Panc1 (cell line): Measurements from ENCODE around the gene ZBTB7C.

ENCODE experiments used
- POLR2AphosphoS5 ChIP-seq: IDR thresholded peaks from 2 replicates; pipeline ENCODE4 v1.6.1; 2012; ENCODE audit warnings: mild to moderate bottlenecking, low read depth, low read length, moderate library complexity
- SIN3A ChIP-seq: IDR thresholded peaks from 2 replicates; pipeline ENCODE4 v1.6.1; 2012; ENCODE audit warnings: low read depth, mild to moderate bottlenecking, low read length, moderate library complexity, borderline replicate concordance; ENCODE audit not compliant: insufficient read depth
- TF ChIP-seq, protein P1 (sequence below): fragments of 450-650 bp; IDR thresholded peaks from 2 replicates; pipeline ENCODE4 v1.5.1; 2017; ENCODE audit warnings: mild to moderate bottlenecking
- TF ChIP-seq, protein P2 (sequence below), 2 experiments: IDR thresholded peaks; 2 replicates each; pipeline ENCODE4 v1.6.1; 2011 to 2012; ENCODE audit warnings: low read depth in 2 of 2, control low read depth in 1 of 2, low read length in 1 of 2, mild to moderate bottlenecking in 1 of 2, moderate library complexity in 1 of 2; ENCODE audit not compliant: insufficient read depth in 1 of 2

DNA sequence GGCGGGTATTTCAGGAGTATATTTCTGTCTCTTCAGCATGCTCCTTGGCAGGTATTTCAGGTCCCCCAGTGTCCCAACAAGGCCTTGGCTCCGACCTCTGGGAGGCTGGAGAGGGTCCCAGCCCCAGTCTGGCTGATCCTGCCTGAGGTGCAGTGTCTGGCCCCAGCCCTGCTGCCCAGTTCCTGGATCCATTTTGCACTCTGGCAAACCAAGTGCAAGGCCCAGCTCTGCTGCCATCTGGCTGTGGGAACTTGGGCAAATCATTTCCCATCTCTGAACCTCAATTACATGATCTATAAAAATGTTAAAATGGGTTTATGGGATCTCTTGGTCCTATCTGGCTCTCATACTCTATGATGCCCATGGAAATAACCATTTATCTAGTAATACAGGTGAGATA lies 63.6 kb downstream of the ZBTB7C start:
- TF ChIP-seq, protein P1, sequence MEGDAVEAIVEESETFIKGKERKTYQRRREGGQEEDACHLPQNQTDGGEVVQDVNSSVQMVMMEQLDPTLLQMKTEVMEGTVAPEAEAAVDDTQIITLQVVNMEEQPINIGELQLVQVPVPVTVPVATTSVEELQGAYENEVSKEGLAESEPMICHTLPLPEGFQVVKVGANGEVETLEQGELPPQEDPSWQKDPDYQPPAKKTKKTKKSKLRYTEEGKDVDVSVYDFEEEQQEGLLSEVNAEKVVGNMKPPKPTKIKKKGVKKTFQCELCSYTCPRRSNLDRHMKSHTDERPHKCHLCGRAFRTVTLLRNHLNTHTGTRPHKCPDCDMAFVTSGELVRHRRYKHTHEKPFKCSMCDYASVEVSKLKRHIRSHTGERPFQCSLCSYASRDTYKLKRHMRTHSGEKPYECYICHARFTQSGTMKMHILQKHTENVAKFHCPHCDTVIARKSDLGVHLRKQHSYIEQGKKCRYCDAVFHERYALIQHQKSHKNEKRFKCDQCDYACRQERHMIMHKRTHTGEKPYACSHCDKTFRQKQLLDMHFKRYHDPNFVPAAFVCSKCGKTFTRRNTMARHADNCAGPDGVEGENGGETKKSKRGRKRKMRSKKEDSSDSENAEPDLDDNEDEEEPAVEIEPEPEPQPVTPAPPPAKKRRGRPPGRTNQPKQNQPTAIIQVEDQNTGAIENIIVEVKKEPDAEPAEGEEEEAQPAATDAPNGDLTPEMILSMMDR, result peak; percentile 44
- TF ChIP-seq POLR2AphosphoS5, result no peak
- TF ChIP-seq, protein P2, sequence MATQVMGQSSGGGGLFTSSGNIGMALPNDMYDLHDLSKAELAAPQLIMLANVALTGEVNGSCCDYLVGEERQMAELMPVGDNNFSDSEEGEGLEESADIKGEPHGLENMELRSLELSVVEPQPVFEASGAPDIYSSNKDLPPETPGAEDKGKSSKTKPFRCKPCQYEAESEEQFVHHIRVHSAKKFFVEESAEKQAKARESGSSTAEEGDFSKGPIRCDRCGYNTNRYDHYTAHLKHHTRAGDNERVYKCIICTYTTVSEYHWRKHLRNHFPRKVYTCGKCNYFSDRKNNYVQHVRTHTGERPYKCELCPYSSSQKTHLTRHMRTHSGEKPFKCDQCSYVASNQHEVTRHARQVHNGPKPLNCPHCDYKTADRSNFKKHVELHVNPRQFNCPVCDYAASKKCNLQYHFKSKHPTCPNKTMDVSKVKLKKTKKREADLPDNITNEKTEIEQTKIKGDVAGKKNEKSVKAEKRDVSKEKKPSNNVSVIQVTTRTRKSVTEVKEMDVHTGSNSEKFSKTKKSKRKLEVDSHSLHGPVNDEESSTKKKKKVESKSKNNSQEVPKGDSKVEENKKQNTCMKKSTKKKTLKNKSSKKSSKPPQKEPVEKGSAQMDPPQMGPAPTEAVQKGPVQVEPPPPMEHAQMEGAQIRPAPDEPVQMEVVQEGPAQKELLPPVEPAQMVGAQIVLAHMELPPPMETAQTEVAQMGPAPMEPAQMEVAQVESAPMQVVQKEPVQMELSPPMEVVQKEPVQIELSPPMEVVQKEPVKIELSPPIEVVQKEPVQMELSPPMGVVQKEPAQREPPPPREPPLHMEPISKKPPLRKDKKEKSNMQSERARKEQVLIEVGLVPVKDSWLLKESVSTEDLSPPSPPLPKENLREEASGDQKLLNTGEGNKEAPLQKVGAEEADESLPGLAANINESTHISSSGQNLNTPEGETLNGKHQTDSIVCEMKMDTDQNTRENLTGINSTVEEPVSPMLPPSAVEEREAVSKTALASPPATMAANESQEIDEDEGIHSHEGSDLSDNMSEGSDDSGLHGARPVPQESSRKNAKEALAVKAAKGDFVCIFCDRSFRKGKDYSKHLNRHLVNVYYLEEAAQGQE (IDR thresholded peaks at IDR 0.05; ENCODE audit: insufficient read depth in 1 of 2, low read depth in 2 of 2, low read length in 1 of 2), result no peak
- no peak for TF ChIP-seq SIN3A
